Measurements from ENCODE around the gene AMMECR1L. TPM values are rescaled to one million over a fixed set of nuclear protein-coding genes. Genes with fewer than 3 reads are reported as not detected.
A peak's percentile ranks its signal among the peaks of the same experiment; 100 is the strongest.
"Not testable (repeated sequence)": the region's sequence is repeated elsewhere in the genome, so short reads cannot be mapped to it uniquely, and the experiment has no call there.

The AMMECR1L gene
- total and polyA plus RNA-seq, 2 experiments from 2014 or later = 13.2 to 19.0 TPM

DNA sequence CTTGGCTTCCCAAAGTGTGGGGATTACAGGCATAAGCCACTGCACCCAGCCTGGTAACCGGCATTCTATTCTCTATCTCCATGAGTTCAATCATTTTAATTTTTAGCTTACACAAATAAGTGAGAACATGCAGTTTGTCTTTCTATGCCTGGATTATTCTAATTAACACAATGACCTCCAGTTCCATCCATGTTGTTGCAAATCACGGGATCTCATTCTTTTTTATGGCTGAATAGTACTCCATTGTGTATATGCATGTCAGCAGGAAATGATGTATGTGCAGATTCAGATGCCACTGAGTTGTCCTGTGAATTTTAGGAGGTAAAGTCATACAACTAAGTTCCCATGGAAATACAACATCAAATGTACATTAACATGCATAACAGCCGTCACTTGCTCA is 24.7 kb upstream of the AMMECR1L start:
- no peaks in the 10 kb centered on the region for H3K79me2 ChIP-seq (ENCODE audit: insufficient read depth)
- no peaks in the 10 kb centered on the region for H3K4me1 ChIP-seq (ENCODE audit: insufficient read depth)
- in situ Hi-C loops (cut with MboI) = no loop called here
- no peaks in the 10 kb centered on the region for H3F3A ChIP-seq (ENCODE audit: insufficient read depth)
- H3K9me2 ChIP-seq (ENCODE audit: insufficient read depth) = no peaks in the 10 kb centered on the region
- no peak for DNase-seq
- no peak for TF ChIP-seq EZH2 (IDR thresholded peaks at IDR 0.05; ENCODE audit: insufficient read depth, poor library complexity, severe bottlenecking)
- TF ChIP-seq EZH2phosphoT487 (IDR thresholded peaks at IDR 0.05; ENCODE audit: insufficient read depth, low read depth) = no peak
- H3K27me3 ChIP-seq (replicated peaks; ENCODE audit: insufficient read depth) = peaks cover 13% of the 10 kb centered on the region; the same call in 1 of the 2 replicates
- no peak overlapping the region for H3K4me3 ChIP-seq
- no peak overlapping the region for H3K4me2 ChIP-seq (ENCODE audit: unreplicated experiment)
- H4K20me1 ChIP-seq (ENCODE audit: insufficient read depth) = no peaks in the 10 kb centered on the region
- no peak overlapping the region for H3K9ac ChIP-seq
- 87 to 92% methylated on average over 3 of the region's 3 CpGs for WGBS, 2 experiments (ENCODE audit: low coverage in 1 of 2, low lambda C conversion rate in 2 of 2, missing lambda C conversion rate in 2 of 2)
- no peaks in the 10 kb centered on the region for H3K36me3 ChIP-seq (ENCODE audit: low read depth)
- H3K27ac ChIP-seq = no peak overlapping the region
- H3K9me3 ChIP-seq (ENCODE audit: low read depth) = no peaks in the 10 kb centered on the region
- no peak overlapping the region for H2AFZ ChIP-seq

DNA sequence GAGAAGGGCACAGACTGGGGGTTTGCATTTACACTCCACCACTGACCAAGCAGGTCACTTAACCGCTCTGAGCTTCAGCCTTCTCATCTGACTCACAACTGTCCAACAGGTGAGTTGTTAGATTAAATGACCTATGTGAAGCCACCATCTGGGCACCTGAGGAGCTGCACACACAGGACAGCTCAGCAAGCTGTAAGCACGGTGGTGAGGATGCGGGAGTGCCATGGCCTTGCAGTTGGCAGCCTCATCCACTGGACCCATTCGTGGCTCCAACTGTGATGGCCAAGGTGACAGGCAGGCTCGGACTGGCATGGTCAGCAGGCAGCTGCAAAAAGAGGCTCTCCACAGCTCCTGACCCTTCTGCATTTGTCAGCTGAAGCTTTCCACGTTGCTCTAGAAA is 23.3 kb upstream of the AMMECR1L start:
- Histone ChIP-seq H3K79me2 (ENCODE audit: insufficient read depth) (no peaks in the 10 kb centered on the region), H3K9ac (no peak overlapping the region), H3K4me2 (ENCODE audit: unreplicated experiment) (no peak overlapping the region), H3F3A (ENCODE audit: insufficient read depth) (no peaks in the 10 kb centered on the region), H3K36me3 (ENCODE audit: low read depth) (no peaks in the 10 kb centered on the region), H3K9me2 (ENCODE audit: insufficient read depth) (no peaks in the 10 kb centered on the region), H3K4me1 (ENCODE audit: insufficient read depth) (no peaks in the 10 kb centered on the region), H3K27ac (no peak overlapping the region), H4K20me1 (ENCODE audit: insufficient read depth) (no peaks in the 10 kb centered on the region), H3K4me3 (no peak overlapping the region), H3K27me3 (replicated peaks; ENCODE audit: insufficient read depth) (peaks cover 16% of the 10 kb centered on the region; the same call in 1 of the 2 replicates), H3K9me3 (ENCODE audit: low read depth) (no peaks in the 10 kb centered on the region), H2AFZ (no peak overlapping the region)
- no peak for TF ChIP-seq EZH2phosphoT487 (IDR thresholded peaks at IDR 0.05; ENCODE audit: insufficient read depth, low read depth)
- no peak for TF ChIP-seq EZH2 (IDR thresholded peaks at IDR 0.05; ENCODE audit: insufficient read depth, poor library complexity, severe bottlenecking)
- WGBS, 2 experiments (ENCODE audit: low coverage in 1 of 2, low lambda C conversion rate in 2 of 2, missing lambda C conversion rate in 2 of 2) = 47 to 51% methylated on average over 6 of the region's 6 CpGs
- no peak for DNase-seq
- in situ Hi-C loops (cut with MboI) = no loop called here

DNA sequence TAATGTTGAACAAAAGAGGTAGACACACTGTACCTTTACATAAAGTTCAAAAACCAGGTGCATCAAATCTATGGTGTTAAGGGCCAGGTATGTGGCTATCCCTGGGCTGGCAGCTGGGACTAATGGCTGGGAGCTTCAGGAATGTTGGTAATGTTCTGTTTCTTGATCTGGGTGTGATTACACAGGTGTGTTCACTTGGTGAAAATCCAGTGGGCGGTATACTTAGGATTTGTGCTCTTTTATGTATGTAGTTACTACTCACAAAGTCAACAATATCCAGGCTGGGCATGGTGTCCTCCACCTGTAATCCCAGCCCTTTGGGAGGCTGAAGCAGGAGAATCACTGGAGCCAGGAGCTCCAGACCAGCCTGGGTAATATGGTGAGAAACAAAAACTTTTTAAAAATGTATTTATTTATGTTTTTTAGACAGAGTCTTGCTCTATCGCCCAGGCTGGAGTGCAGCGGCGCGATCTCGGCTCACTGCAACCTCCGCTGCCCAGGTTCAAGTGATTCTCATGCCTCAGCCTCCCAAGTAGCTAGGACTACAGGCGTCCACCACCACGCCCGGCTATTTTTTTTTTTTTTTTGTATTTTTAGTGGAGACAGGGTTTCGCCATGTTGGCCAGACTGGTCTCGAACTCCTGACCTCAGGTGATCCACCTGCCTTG is 22.1 kb upstream of the AMMECR1L start:
- H3K36me3 ChIP-seq (ENCODE audit: low read depth); H3K9ac ChIP-seq; H3K4me3 ChIP-seq; H3K9me3 ChIP-seq (ENCODE audit: low read depth); in situ Hi-C loops (cut with MboI); H3K27ac ChIP-seq; H4K20me1 ChIP-seq (ENCODE audit: insufficient read depth); H2AFZ ChIP-seq; H3K4me2 ChIP-seq (ENCODE audit: unreplicated experiment); H3K79me2 ChIP-seq (ENCODE audit: insufficient read depth); H3K4me1 ChIP-seq (ENCODE audit: insufficient read depth); DNase-seq; H3F3A ChIP-seq (ENCODE audit: insufficient read depth); H3K9me2 ChIP-seq (ENCODE audit: insufficient read depth): not testable (repeated sequence)
- 83 to 88% methylated on average over 11 to 12 of the region's 12 CpGs for WGBS, 2 experiments (ENCODE audit: low coverage in 1 of 2, low lambda C conversion rate in 2 of 2, missing lambda C conversion rate in 2 of 2)
- peaks cover 16% of the 10 kb centered on the region; the same call in 1 of the 2 replicates for H3K27me3 ChIP-seq (replicated peaks; ENCODE audit: insufficient read depth)

DNA sequence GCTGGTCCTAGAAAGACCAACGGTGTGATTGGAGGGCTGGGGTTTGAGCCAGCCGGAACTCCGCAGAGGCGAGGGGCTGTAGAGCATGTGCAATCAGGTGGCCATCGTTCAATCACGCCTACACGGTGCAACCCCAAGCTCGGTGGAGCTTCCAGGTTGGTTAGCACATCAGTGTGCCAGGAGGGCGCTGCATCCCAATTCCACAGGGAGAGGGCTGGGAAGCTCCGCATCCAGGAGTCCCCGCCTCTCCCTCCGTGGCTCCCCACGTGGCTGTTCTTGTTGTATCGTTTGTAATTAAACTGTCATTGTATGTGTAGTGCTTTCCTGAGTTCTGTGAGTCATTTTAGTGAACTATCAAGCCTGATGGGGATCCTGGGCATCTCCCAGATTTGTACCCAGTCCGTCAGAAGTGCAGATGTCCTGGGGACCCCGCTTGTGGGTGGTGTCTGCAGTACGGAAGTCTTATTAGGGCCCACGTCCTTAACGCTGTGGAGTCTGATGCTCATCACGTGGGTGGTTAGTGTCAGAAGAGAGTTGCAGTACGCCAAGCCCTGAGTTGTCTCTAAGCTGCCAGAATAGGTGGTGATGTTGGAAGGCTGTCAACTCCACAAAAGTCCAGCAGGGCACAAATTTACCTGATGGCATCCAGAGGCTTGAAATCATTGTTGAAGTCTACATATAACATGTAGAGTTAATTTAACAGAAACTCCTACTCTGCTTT is 20.6 kb upstream of the AMMECR1L start:
- Histone ChIP-seq H3K9me2 (ENCODE audit: insufficient read depth) (no peaks in the 10 kb centered on the region), H2AFZ (peak overlapping the region; percentile 34; the same call in 1 of the 2 replicates), H3K79me2 (ENCODE audit: insufficient read depth) (no peaks in the 10 kb centered on the region), H3K36me3 (ENCODE audit: low read depth) (no peaks in the 10 kb centered on the region), H3K9ac (no peak overlapping the region), H4K20me1 (ENCODE audit: insufficient read depth) (no peaks in the 10 kb centered on the region), H3K4me2 (ENCODE audit: unreplicated experiment) (no peak overlapping the region), H3K27me3 (replicated peaks; ENCODE audit: insufficient read depth) (peaks cover 16% of the 10 kb centered on the region; the same call in 1 of the 2 replicates), H3K27ac (no peak overlapping the region), H3K9me3 (ENCODE audit: low read depth) (no peaks in the 10 kb centered on the region), H3F3A (ENCODE audit: insufficient read depth) (no peaks in the 10 kb centered on the region), H3K4me1 (ENCODE audit: insufficient read depth) (no peaks in the 10 kb centered on the region), H3K4me3 (no peak overlapping the region)
- TF ChIP-seq EZH2 (IDR thresholded peaks at IDR 0.05; ENCODE audit: insufficient read depth, poor library complexity, severe bottlenecking) (no peak), EZH2phosphoT487 (IDR thresholded peaks at IDR 0.05; ENCODE audit: insufficient read depth, low read depth) (no peak)
- in situ Hi-C loops (cut with MboI) = no loop called here
- 40 to 45% methylated on average over 20 to 21 of the region's 21 CpGs for WGBS, 2 experiments (ENCODE audit: low coverage in 1 of 2, low lambda C conversion rate in 2 of 2, missing lambda C conversion rate in 2 of 2)
- DNase-seq = peak; percentile 9

Measured in GM23248 (cell line).